K562 (cell line): ENCODE data around the gene HKDC1. TPM values are rescaled to one million over a fixed set of nuclear protein-coding genes. Genes with fewer than 3 reads are reported as not detected.

Experiments
- CBX3 ChIP-seq, 2 experiments: IDR thresholded peaks; 1 replicate in 1 of 2; 2 replicates in 1 of 2; pipeline ENCODE4 v1.6.1; 2012; ENCODE audit warnings: inconsistent platforms in 2 of 2, low read length in 2 of 2, borderline replicate concordance in 1 of 2, control low read depth in 1 of 2
- CHD4 ChIP-seq: fragments of 200-600 bp; sonication (generic); IDR thresholded peaks from 3 replicates; pipeline ENCODE4 v1.6.1; 2012; ENCODE audit warnings: low read depth, mild to moderate bottlenecking, mixed read lengths, low read length, inconsistent platforms; ENCODE audit not compliant: insufficient read depth, insufficient replicate concordance, poor library complexity, severe bottlenecking
- DMBX1 ChIP-seq: fragments of 250-450 bp; sonication (Bioruptor Pico); IDR thresholded peaks from 2 replicates; pipeline ENCODE4 v1.8.0; 2022; ENCODE audit warnings: inconsistent platforms, mild to moderate bottlenecking, moderate library complexity, borderline replicate concordance
- FIP1L1 ChIP-seq: fragments of 200-400 bp; formaldehyde crosslinking; IDR thresholded peaks from 2 replicates; pipeline ENCODE4 v1.6.1; 2018; ENCODE audit warnings: mild to moderate bottlenecking, low read depth, low read length; ENCODE audit not compliant: poor library complexity, severe bottlenecking
- HDAC1 ChIP-seq, 2 experiments: fragments of 450-650 bp; IDR thresholded peaks; 2 replicates each; pipeline ENCODE4 v1.6.1; 2016 to 2017; ENCODE audit warnings: inconsistent platforms in 1 of 2, mild to moderate bottlenecking in 1 of 2, moderate library complexity in 1 of 2
- KDM2B ChIP-seq: fragments of 250-450 bp; sonication (Bioruptor Pico); IDR thresholded peaks from 2 replicates; pipeline ENCODE4 v1.8.0; 2021; ENCODE audit warnings: mild to moderate bottlenecking, moderate library complexity
- MBD2 ChIP-seq: sonication (generic); IDR thresholded peaks from 2 replicates; pipeline ENCODE4 v1.6.1; 2016; ENCODE audit warnings: low read depth, borderline replicate concordance
- MCM2 ChIP-seq: fragments of 450-650 bp; IDR thresholded peaks from 2 replicates; pipeline ENCODE4 v1.6.1; 2017; ENCODE audit warnings: low read depth, mild to moderate bottlenecking
- POLR2B ChIP-seq: fragments of 450-650 bp; IDR thresholded peaks from 2 replicates; pipeline ENCODE4 v1.6.1; 2018; ENCODE audit warnings: low read depth; ENCODE audit not compliant: partially characterized antibody
- SMAD2 ChIP-seq: fragments of 150-350 bp; IDR thresholded peaks from 2 replicates; pipeline ENCODE4 v1.6.1; 2014; ENCODE audit warnings: low read depth, mild to moderate bottlenecking, low read length
- SMAD4 ChIP-seq: fragments of 250-450 bp; sonication (Bioruptor Pico); conservative IDR thresholded peaks from 2 replicates; pipeline ENCODE4 v1.8.0; 2021; ENCODE audit warnings: inconsistent platforms, mild to moderate bottlenecking, moderate library complexity
- TCF7 ChIP-seq: sonication (generic); IDR thresholded peaks from 2 replicates; pipeline ENCODE4 v1.6.1; 2016; ENCODE audit warnings: antibody characterized with exemption, borderline replicate concordance
- ZNF316 ChIP-seq: fragments of 450-650 bp; IDR thresholded peaks from 2 replicates; pipeline ENCODE4 v1.6.1; 2016
- polyA plus RNA-seq, 8 experiments: library from polyadenylated mRNA; depleted of rRNA in 4 of 8; stranded (reverse) in 5 of 8; unstranded in 3 of 8; fragments of >200 nt; fragmentation: Nextera tagmentation in 2 of 8; fragmentation: Illumina TruSeq in 1 of 8; extraction: Ambion mirVana in 2 of 8; extraction: Trizol in 1 of 8; gene quantifications; 2 replicates each; pipeline versions ENCODE4 v1.2.1 to v1.2.3, GENCODE V29; 2011 to 2014; ENCODE audit warnings: inconsistent platforms in 1 of 8, missing spikeins in 1 of 8
- total RNA-seq, 7 experiments: library from RNA; depleted of rRNA in 6 of 7; stranded (reverse); fragments of >200 nt in 6 of 7; fragmentation: Illumina TruSeq in 2 of 7; extraction: Trizol in 2 of 7; gene quantifications; 2 replicates each; pipeline versions ENCODE4 v1.2.1 to v1.2.3, GENCODE V29; 2011 to 2021; ENCODE audit warnings: low replicate concordance in 1 of 7
- TF ChIP-seq, protein P1 (sequence below): fragments of 450-650 bp; formaldehyde crosslinking; IDR thresholded peaks from 2 replicates; pipeline ENCODE4 v1.4.0; 2022; ENCODE audit warnings: mild to moderate bottlenecking, moderate library complexity
- TF ChIP-seq, protein P2 (sequence below), 2 experiments: fragments of 150-350 bp in 1 of 2; IDR thresholded peaks; 2 replicates each; pipeline ENCODE4 v1.6.1; 2012 to 2016; ENCODE audit warnings: low read depth in 2 of 2, low read length in 2 of 2, mild to moderate bottlenecking in 1 of 2, moderate library complexity in 1 of 2
- TF ChIP-seq, protein P3 (sequence below): conservative IDR thresholded peaks from 2 replicates; pipeline ENCODE4 v1.6.1; 2011; ENCODE audit warnings: low read depth, mild to moderate bottlenecking, low read length; ENCODE audit not compliant: control insufficient read depth

Gene HKDC1
- total and polyA plus RNA-seq, 9 of the 15 experiments (the other 6 are each of a cell fraction or from before 2014, with no cell fraction given): 0.04 to 0.22 (median 0.11) TPM; not detected in 5

DNA sequence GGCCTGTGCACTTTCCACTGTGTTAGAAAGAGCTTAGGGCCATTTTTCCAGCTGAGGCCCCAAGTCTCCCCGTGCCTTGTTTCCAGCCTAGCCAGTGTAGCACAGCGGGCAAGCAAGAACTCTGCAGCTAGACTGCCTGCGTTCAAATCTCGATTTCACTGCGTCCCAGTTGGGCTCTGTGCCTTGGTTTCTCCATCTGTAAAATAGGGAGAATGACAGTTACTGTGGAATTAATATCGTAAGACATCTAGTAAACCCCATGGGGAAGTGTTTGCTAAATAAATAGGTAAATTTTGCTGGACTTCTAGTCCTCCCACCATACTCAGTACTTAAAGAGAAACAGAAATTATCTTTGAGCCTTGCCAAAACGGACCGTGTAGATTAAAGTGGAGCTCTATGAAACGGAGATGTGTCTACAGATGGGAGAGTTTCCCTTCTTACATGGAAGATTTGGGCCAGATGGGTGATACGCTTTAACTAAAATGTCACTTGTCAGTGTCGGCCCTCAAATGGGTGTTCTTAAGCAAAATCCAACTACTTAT, 3.5 kb upstream of the HKDC1 start (continued):
- TF ChIP-seq CHD4: peak; percentile 65
- TF ChIP-seq HDAC1 (IDR thresholded peaks at IDR 0.05): no peak
- no peak for TF ChIP-seq TCF7
- TF ChIP-seq CBX3 (IDR thresholded peaks at IDR 0.05; ENCODE audit: borderline replicate concordance in 1 of 2, low read length in 2 of 2): no peak
- TF ChIP-seq, protein P1, sequence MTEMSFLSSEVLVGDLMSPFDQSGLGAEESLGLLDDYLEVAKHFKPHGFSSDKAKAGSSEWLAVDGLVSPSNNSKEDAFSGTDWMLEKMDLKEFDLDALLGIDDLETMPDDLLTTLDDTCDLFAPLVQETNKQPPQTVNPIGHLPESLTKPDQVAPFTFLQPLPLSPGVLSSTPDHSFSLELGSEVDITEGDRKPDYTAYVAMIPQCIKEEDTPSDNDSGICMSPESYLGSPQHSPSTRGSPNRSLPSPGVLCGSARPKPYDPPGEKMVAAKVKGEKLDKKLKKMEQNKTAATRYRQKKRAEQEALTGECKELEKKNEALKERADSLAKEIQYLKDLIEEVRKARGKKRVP (CRISPR knock-in tag): no peak
- no peak for TF ChIP-seq SMAD2
- TF ChIP-seq MBD2: no peak
- TF ChIP-seq, protein P2, sequence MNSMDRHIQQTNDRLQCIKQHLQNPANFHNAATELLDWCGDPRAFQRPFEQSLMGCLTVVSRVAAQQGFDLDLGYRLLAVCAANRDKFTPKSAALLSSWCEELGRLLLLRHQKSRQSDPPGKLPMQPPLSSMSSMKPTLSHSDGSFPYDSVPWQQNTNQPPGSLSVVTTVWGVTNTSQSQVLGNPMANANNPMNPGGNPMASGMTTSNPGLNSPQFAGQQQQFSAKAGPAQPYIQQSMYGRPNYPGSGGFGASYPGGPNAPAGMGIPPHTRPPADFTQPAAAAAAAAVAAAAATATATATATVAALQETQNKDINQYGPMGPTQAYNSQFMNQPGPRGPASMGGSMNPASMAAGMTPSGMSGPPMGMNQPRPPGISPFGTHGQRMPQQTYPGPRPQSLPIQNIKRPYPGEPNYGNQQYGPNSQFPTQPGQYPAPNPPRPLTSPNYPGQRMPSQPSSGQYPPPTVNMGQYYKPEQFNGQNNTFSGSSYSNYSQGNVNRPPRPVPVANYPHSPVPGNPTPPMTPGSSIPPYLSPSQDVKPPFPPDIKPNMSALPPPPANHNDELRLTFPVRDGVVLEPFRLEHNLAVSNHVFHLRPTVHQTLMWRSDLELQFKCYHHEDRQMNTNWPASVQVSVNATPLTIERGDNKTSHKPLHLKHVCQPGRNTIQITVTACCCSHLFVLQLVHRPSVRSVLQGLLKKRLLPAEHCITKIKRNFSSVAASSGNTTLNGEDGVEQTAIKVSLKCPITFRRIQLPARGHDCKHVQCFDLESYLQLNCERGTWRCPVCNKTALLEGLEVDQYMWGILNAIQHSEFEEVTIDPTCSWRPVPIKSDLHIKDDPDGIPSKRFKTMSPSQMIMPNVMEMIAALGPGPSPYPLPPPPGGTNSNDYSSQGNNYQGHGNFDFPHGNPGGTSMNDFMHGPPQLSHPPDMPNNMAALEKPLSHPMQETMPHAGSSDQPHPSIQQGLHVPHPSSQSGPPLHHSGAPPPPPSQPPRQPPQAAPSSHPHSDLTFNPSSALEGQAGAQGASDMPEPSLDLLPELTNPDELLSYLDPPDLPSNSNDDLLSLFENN (IDR thresholded peaks at IDR 0.05; ENCODE audit: low read depth in 2 of 2, low read length in 2 of 2): no peak
- no peak for TF ChIP-seq FIP1L1
- no peak for TF ChIP-seq MCM2
- no peak for TF ChIP-seq ZNF316
- TF ChIP-seq, protein P3, sequence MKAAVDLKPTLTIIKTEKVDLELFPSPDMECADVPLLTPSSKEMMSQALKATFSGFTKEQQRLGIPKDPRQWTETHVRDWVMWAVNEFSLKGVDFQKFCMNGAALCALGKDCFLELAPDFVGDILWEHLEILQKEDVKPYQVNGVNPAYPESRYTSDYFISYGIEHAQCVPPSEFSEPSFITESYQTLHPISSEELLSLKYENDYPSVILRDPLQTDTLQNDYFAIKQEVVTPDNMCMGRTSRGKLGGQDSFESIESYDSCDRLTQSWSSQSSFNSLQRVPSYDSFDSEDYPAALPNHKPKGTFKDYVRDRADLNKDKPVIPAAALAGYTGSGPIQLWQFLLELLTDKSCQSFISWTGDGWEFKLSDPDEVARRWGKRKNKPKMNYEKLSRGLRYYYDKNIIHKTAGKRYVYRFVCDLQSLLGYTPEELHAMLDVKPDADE: no peak
- peak; percentile 27; the same call in 1 of the 2 replicates for TF ChIP-seq DMBX1 (CRISPR knock-in tag)
- 0 out of 2 replicates have a peak, but pooled peaks have one; percentile 28 for TF ChIP-seq SMAD4 (CRISPR knock-in tag)
- no peak for TF ChIP-seq POLR2B
- TF ChIP-seq KDM2B (CRISPR knock-in tag): no peak
